IPS DF 6.9 (cell line): ENCODE results near the gene REV3L.
"Not testable (repeated sequence)": the region's sequence is repeated elsewhere in the genome, so short reads cannot be mapped to it uniquely, and the experiment has no call there.

Experiments used
- DNase-seq: peaks from one replicate; pipeline ENCODE4 v3.0.0-alpha.2; 2013; ENCODE audit warnings: low read depth, low spot score
- H3K27ac ChIP-seq: one replicate; pipeline ENCODE4 v1.5.1; 2013; ENCODE audit warnings: low read length, control low read depth
- H3K27me3 ChIP-seq: 2 replicates; pipeline ENCODE4 v1.6.1; 2013; ENCODE audit warnings: mild to moderate bottlenecking, low read length; ENCODE audit not compliant: control insufficient read depth, insufficient read depth
- H3K36me3 ChIP-seq: 2 replicates; pipeline ENCODE4 v1.6.1; 2013; ENCODE audit warnings: low read length; ENCODE audit not compliant: control insufficient read depth, insufficient read depth
- H3K4me1 ChIP-seq: 2 replicates; pipeline ENCODE4 v1.6.1; 2013; ENCODE audit warnings: low read length; ENCODE audit not compliant: control insufficient read depth, insufficient read depth
- H3K4me3 ChIP-seq: 2 replicates; pipeline ENCODE4 v1.5.1; 2013; ENCODE audit warnings: mild to moderate bottlenecking, low read length
- H3K9me3 ChIP-seq: 2 replicates; pipeline ENCODE4 v1.6.1; 2013; ENCODE audit warnings: low read length, inconsistent platforms; ENCODE audit not compliant: control insufficient read depth, insufficient read depth
- WGBS: extraction: QIAGEN DNeasy Blood & Tissue Kit; methylation state at CpG from one replicate; pipeline ENCODE4 v1.1.7; 2013; ENCODE audit warnings: mixed read lengths, missing lambda C conversion rate; ENCODE audit not compliant: insufficient read length, insufficient coverage; 5-methylcytosine and 5-hydroxymethylcytosine counted together

Gene REV3L

DNA sequence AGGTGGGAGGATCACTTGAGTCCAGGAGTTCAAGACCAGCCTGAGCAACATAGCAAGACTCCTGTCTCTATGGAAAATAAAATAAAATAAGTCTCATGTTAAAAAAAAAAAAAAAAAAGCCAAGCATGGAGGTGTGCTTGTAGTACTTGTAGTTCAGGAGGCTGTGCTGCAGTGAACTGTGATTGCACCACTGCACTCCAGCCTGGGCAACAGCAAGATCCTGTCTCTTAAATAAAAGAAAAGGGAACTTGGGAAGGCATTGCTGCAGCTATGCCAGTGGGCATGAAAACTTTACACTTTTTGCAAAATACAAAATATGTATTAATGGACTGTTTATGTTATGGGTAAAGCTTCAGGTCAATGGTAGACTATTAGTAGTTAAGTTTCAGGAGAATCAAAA lies 37.5 kb upstream of the REV3L start:
- no peak overlapping the region for H3K27ac ChIP-seq
- peaks cover 2% of the 10 kb centered on the region; the same call in 1 of the 2 replicates for H3K4me1 ChIP-seq
- no peak for DNase-seq
- no peaks in the 10 kb centered on the region for H3K36me3 ChIP-seq
- no peak overlapping the region for H3K4me3 ChIP-seq
- H3K9me3 ChIP-seq = no peaks in the 10 kb centered on the region
- no peaks in the 10 kb centered on the region for H3K27me3 ChIP-seq

DNA sequence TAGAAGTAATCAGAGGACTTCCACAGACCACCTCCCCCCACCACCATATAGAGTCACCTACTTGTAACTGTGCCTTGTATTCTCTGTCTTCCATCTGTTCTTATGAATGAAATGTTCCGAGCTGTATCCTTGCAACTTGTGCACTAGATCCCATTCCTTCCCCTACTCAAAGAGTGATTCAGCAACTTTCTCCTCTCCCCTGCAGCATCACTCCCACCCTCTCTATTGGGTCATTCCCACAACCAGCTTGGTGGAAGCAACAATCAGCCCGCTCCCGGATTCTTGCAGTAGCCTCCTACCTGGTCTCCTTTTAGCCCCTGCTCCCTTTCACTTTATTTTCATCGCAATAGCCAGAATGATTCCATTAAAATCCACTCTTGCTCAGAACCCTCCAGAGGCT lies 34.9 kb upstream of the REV3L start:
- Histone ChIP-seq H3K27ac (no peak overlapping the region), H3K4me3 (no peak overlapping the region), H3K9me3 (no peaks in the 10 kb centered on the region), H3K36me3 (no peaks in the 10 kb centered on the region), H3K4me1 (no peaks in the 10 kb centered on the region), H3K27me3 (no peaks in the 10 kb centered on the region)
- no peak for DNase-seq
- no CpG with 5 or more reads among the region's 4 CpGs for WGBS

DNA sequence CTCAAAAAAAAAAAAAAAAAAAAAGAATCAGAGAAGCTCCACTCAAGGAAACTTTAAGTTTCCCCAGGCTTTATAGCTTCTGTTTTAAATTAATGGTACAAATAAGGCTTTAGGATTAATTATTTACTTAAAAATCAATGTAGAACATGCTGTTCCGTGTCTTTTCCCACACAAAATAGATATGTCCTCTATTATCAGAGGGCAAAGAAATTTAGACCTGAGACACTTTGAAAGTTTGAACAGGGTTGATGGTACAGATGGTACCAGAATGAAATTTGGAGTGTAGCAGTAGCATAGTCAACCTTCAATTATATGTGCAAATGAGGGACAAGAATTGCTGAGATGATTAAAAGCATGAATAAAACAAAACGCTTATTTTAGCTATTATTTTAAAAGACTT lies 32.2 kb upstream of the REV3L start:
- WGBS = no CpG with 5 or more reads among the region's 2 CpGs
- no peak overlapping the region for H3K4me3 ChIP-seq
- no peaks in the 10 kb centered on the region for H3K36me3 ChIP-seq
- no peak for DNase-seq
- H3K27me3 ChIP-seq = no peaks in the 10 kb centered on the region
- no peaks in the 10 kb centered on the region for H3K4me1 ChIP-seq
- H3K9me3 ChIP-seq = no peaks in the 10 kb centered on the region
- no peak overlapping the region for H3K27ac ChIP-seq

DNA sequence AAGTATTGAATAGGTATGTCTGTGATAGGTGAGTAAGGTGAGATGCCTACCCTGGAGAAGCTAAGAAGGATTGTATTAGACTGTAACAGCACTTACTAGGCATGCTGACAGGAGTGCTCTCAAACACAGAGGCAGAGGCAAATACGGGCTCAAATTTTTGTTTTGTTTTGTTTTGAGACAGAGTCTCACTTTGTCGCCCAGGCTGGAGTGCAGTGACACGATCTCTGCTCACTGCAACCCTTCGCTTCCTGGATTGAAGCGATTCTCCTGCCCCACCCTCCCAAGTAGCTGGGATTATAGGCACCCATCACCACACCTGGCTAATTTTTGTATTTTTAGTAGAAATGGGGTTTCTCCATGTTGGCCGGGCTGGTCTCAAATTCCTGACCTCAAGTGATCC lies 31.5 kb upstream of the REV3L start:
- H3K9me3 ChIP-seq, H3K4me1 ChIP-seq, H3K36me3 ChIP-seq, H3K4me3 ChIP-seq, DNase-seq, H3K27me3 ChIP-seq, H3K27ac ChIP-seq: not testable (repeated sequence)
- WGBS = no CpG with 5 or more reads among the region's 6 CpGs

DNA sequence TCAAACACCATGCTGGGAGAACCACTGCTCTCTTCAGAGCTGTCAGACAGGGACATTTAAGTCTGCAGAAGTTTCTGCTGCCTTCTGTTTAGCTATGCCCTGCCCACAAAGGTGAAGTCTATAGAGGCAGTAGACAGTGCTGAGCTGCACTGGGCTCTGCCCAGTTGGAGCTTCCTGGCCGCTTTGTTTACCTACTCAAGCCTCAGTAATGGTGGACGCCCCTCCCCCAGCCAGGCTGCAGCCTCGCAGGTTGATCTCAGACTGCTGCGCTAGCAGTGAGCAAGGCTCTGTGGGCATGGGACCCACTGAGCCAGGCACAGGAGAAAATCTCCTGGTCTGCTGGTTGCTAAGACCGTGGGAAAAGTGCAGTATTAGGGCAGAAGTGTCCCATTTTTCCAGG lies 24.2 kb upstream of the REV3L start:
- WGBS = no CpG with 5 or more reads among the region's 5 CpGs
- H3K4me3 ChIP-seq, H3K4me1 ChIP-seq, H3K9me3 ChIP-seq, DNase-seq, H3K36me3 ChIP-seq, H3K27ac ChIP-seq, H3K27me3 ChIP-seq: not testable (repeated sequence)

DNA sequence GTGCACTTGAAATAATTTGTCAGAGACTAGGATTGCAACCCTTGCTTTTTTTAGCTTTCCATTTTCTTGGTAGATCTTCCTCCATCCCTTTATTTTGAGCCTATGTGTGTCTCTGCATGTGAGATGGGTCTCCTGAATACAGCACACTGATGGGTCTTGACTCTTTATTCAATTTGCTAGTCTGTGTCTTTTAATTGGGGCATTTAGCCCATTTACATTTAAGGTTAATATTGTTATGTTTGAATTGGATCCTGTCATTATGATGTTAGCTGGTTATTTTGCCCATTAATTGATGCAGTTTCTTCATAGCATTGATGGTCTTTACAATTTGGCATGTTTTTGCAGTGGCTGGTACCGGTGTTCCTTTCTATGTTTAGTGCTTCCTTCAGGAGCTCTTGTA lies 22.5 kb upstream of the REV3L start:
- not testable (repeated sequence) for H3K9me3 ChIP-seq, H3K36me3 ChIP-seq, H3K4me3 ChIP-seq, H3K27ac ChIP-seq, H3K27me3 ChIP-seq, H3K4me1 ChIP-seq, DNase-seq
- WGBS = no CpG with 5 or more reads among the region's 1 CpG

DNA sequence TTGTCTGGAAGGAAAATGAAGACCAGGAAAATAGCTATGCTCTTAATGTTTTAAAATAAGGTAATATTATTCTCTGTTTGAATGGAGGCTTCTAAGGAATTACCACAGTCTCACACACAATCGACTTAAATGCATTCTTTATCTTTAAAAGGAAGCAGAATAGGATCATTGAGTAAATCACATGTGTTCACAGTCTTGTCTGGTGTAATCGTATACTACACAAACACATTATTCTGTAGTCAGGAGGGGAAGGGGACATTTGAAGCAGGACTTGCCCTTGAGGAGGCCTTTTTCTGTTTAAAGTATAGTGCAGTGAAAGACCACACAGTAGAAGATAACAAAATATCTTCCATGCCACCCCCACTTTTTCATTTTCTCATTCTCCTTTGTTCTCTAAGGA lies 20.6 kb upstream of the REV3L start:
- peaks cover 3% of the 10 kb centered on the region; the same call in 1 of the 2 replicates for H3K4me1 ChIP-seq
- H3K27me3 ChIP-seq = no peaks in the 10 kb centered on the region
- H3K9me3 ChIP-seq = no peaks in the 10 kb centered on the region
- no peak overlapping the region for H3K27ac ChIP-seq
- WGBS = no CpG with 5 or more reads among the region's 2 CpGs
- H3K36me3 ChIP-seq = no peaks in the 10 kb centered on the region
- DNase-seq = no peak
- no peak overlapping the region for H3K4me3 ChIP-seq

DNA sequence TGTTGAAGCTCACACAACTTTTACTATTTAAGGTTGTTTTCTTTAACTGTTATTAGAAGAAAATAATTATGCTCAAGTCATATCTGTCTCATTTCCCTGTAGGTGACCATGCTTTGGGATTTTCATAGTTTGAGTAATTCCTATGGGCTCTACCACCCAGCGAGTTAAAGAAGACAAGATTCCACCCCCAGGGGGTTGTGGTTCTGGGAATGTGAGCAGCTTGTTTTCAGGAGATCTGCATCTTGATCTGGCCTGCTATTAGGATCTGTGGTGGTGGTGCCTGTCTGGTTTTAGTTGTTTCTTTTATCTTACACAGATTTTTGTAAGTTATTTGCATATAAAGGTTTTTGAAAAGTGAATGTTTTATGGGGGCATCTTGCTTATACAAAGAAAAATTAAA lies 20.2 kb upstream of the REV3L start:
- Histone ChIP-seq H3K36me3 (no peaks in the 10 kb centered on the region), H3K9me3 (no peaks in the 10 kb centered on the region), H3K4me1 (peaks cover 3% of the 10 kb centered on the region; the same call in 1 of the 2 replicates), H3K27ac (no peak overlapping the region), H3K27me3 (no peaks in the 10 kb centered on the region), H3K4me3 (no peak overlapping the region)
- WGBS = no CpG with 5 or more reads among the region's 1 CpG
- DNase-seq = no peak

DNA sequence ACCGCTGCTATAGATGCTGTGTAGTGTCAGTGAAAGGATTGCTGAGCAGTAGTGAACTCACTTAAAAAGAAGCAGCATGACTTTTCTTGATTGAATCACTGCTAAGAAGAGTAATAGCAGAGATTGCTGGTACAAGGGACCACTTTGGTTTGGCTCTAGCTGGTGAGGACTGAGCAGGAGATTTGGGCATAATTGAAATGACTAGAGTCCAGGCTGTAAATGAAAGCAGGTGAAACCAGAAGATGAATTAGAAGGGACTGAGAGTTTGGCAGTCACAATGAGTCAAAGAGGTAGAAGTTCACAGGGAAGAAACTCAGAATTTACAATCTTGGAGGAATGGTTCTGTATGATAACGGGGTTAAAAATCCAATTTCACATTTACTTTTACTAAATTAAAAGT lies 19.1 kb upstream of the REV3L start:
- Histone ChIP-seq H3K27me3 (no peaks in the 10 kb centered on the region), H3K9me3 (no peaks in the 10 kb centered on the region), H3K4me1 (no peaks in the 10 kb centered on the region), H3K27ac (no peak overlapping the region), H3K36me3 (no peaks in the 10 kb centered on the region), H3K4me3 (no peak overlapping the region)
- WGBS = no CpG with 5 or more reads among the region's 2 CpGs
- DNase-seq = no peak

DNA sequence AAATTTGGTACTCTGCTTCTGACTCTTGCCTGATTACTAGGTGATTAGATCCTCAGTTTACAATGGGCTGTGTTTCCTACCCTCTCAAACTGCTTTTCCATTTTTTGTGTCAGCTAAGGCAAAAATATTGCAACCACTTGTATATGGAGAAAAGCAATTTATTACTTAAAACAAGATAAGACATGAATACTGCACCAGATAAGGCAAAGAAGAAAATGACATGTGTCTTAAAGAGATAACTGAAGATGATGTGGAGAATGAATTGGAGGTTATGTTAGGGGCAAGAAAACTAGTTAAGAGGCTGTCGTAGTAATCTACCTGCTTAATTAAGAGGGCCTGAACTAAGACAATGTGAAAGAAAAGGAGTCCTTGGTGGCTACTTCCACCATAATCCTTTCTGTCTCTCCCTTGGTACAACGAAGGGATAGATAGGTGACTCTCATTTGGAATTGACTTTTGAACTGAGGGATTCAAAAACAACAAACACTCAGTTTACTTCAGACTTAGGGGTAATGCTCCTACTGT lies 16.3 kb upstream of the REV3L start:
- WGBS = no CpG with 5 or more reads among the region's 2 CpGs
- Histone ChIP-seq H3K27ac (no peak overlapping the region), H3K4me3 (no peak overlapping the region), H3K27me3 (no peaks in the 10 kb centered on the region), H3K4me1 (no peaks in the 10 kb centered on the region), H3K9me3 (no peaks in the 10 kb centered on the region), H3K36me3 (no peaks in the 10 kb centered on the region)
- no peak for DNase-seq

DNA sequence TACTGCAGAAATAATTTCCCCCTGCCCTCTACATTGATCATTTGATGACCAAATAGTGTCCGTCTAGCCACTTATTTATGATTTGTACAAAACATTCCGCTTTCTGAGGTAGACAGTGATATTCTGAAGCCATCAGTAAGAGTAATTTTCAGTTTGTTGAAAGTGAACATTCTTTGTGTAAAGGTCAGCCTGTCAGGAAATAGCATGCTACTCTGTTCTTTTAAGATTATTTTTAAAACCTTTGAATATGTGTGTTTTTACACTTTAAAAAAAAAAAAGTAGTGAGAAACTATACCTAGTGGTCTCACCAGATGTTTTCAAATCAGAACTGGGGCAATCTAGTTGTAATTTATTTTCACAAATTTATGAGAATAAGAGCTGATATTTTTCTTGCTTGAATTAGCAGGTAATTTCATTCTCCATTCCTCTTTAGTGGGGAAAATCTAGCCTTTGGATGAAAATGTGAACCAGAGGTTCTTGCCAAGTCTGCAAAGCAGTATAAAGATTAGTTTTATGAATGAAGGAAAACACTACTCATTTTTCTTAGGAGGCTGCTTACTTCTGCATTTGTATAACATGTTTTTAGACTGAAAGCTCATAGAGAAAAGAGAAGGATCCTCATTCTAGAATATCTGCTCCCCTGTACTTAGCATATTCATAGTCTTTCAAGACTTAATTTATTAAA lies 12.1 kb upstream of the REV3L start:
- Histone ChIP-seq H3K9me3 (no peaks in the 10 kb centered on the region), H3K27ac (no peak overlapping the region), H3K4me1 (no peaks in the 10 kb centered on the region), H3K4me3 (no peak overlapping the region), H3K27me3 (no peaks in the 10 kb centered on the region), H3K36me3 (no peaks in the 10 kb centered on the region)
- no peak for DNase-seq
- WGBS = no CpG with 5 or more reads among the region's 2 CpGs
